ENCODE data around the gene FOXP1. TPM values are rescaled to one million over a fixed set of nuclear protein-coding genes. Genes with fewer than 3 reads are reported as not detected.

FOXP1 gene
- polyA plus RNA-seq, 1 donor from 2014 or later = 5.6 TPM

GRCh38 chr3:71110385-71111222, 472.9 kb downstream of the FOXP1 start:
- H3K9ac ChIP-seq (ENCODE audit: low read length) = no peak overlapping the region
- H3K4me2 ChIP-seq (ENCODE audit: low read length) = no peak overlapping the region
- no peak overlapping the region for H3K4me3 ChIP-seq (ENCODE audit: low read length)
- no peaks in the 10 kb centered on the region for H3K9me3 ChIP-seq (ENCODE audit: low read length)
- no peaks in the 10 kb centered on the region for H3K9me2 ChIP-seq (ENCODE audit: insufficient read depth, low read length)
- H4K20me1 ChIP-seq (ENCODE audit: insufficient read depth) = no peaks in the 10 kb centered on the region
- no peaks in the 10 kb centered on the region for H3K27me3 ChIP-seq (ENCODE audit: insufficient read depth, low read depth, low read length)
- no peaks in the 10 kb centered on the region for H3K36me3 ChIP-seq (ENCODE audit: insufficient read depth, low read length)
- no peaks in the 10 kb centered on the region for H3F3A ChIP-seq (ENCODE audit: insufficient read depth, low read length, poor library complexity, severe bottlenecking)
- no peaks in the 10 kb centered on the region for H3K79me2 ChIP-seq (replicated peaks; ENCODE audit: insufficient read depth, low read length)
- no peak for TF ChIP-seq TAF1 (IDR thresholded peaks at IDR 0.05; ENCODE audit: low read depth)
- TF ChIP-seq EP300 (conservative IDR thresholded peaks at IDR 0.05; ENCODE audit: poor library complexity, severe bottlenecking) = no peak
- TF ChIP-seq RAD21 (conservative IDR thresholded peaks at IDR 0.05) = no peak
- no peak for TF ChIP-seq REST (IDR thresholded peaks at IDR 0.05; ENCODE audit: borderline replicate concordance)
- no peak overlapping the region for H3K27ac ChIP-seq (ENCODE audit: low read length)
- H2AFZ ChIP-seq (ENCODE audit: low read depth, low read length) = no peak overlapping the region

GRCh38 chr3:71109977-71110285, 473.6 kb downstream of the FOXP1 start:
- Histone ChIP-seq H3K79me2 (replicated peaks; ENCODE audit: insufficient read depth, low read length) (no peaks in the 10 kb centered on the region), H3K9me2 (ENCODE audit: insufficient read depth, low read length) (no peaks in the 10 kb centered on the region), H3K9me3 (ENCODE audit: low read length) (no peaks in the 10 kb centered on the region), H4K20me1 (ENCODE audit: insufficient read depth) (no peaks in the 10 kb centered on the region), H2AFZ (ENCODE audit: low read depth, low read length) (no peak overlapping the region), H3K36me3 (ENCODE audit: insufficient read depth, low read length) (no peaks in the 10 kb centered on the region), H3K4me2 (ENCODE audit: low read length) (no peak overlapping the region), H3K4me3 (ENCODE audit: low read length) (no peak overlapping the region), H3K27me3 (ENCODE audit: insufficient read depth, low read depth, low read length) (no peaks in the 10 kb centered on the region), H3K27ac (ENCODE audit: low read length) (no peak overlapping the region), H3K9ac (ENCODE audit: low read length) (no peak overlapping the region), H3F3A (ENCODE audit: insufficient read depth, low read length, poor library complexity, severe bottlenecking) (no peaks in the 10 kb centered on the region)
- TF ChIP-seq CTCF (IDR thresholded peaks at IDR 0.05; ENCODE audit: poor library complexity, severe bottlenecking) (no peak), TAF1 (IDR thresholded peaks at IDR 0.05; ENCODE audit: low read depth) (no peak), RAD21 (conservative IDR thresholded peaks at IDR 0.05) (no peak), POLR2AphosphoS5 (IDR thresholded peaks at IDR 0.05) (no peak), EP300 (conservative IDR thresholded peaks at IDR 0.05; ENCODE audit: poor library complexity, severe bottlenecking) (no peak), MXI1 (conservative IDR thresholded peaks at IDR 0.05; ENCODE audit: poor library complexity, severe bottlenecking) (no peak), SMC3 (conservative IDR thresholded peaks at IDR 0.05; ENCODE audit: poor library complexity) (no peak), EZH2 (IDR thresholded peaks at IDR 0.05; ENCODE audit: borderline replicate concordance, insufficient read depth, low read length, poor library complexity, severe bottlenecking) (no peak), REST (IDR thresholded peaks at IDR 0.05; ENCODE audit: borderline replicate concordance) (no peak)
